Measurements from ENCODE around the gene SUMO2. TPM values are rescaled to one million over a fixed set of nuclear protein-coding genes. Genes with fewer than 3 reads are reported as not detected.

Gene SUMO2
- total and polyA plus RNA-seq, 2 experiments from 2014 or later = 70.8 to 465 TPM

- Histone ChIP-seq H3K27me3 (replicated peaks; ENCODE audit: insufficient read depth) (no peaks in the 10 kb centered on the region), H3K4me1 (ENCODE audit: insufficient read depth) (no peaks in the 10 kb centered on the region), H3K27ac (no peak overlapping the region), H3K79me2 (ENCODE audit: insufficient read depth) (no peaks in the 10 kb centered on the region), H2AFZ (no peak overlapping the region), H3K9me3 (ENCODE audit: low read depth) (no peaks in the 10 kb centered on the region), H3K36me3 (ENCODE audit: low read depth) (no peaks in the 10 kb centered on the region; the same call in 1 of the 2 replicates), H4K20me1 (ENCODE audit: insufficient read depth) (no peaks in the 10 kb centered on the region), H3K4me2 (ENCODE audit: unreplicated experiment) (no peak overlapping the region), H3F3A (ENCODE audit: insufficient read depth) (no peaks in the 10 kb centered on the region), H3K9me2 (ENCODE audit: insufficient read depth) (no peaks in the 10 kb centered on the region), H3K9ac (no peak overlapping the region), H3K4me3 (no peak overlapping the region)
- 69 to 77% methylated on average over 2 of the region's 2 CpGs for WGBS, 2 experiments (ENCODE audit: low coverage in 1 of 2, low lambda C conversion rate in 2 of 2, missing lambda C conversion rate in 2 of 2)
- in situ Hi-C loops (cut with MboI) = no loop called here
- no peak for DNase-seq
- no peak for TF ChIP-seq EZH2 (IDR thresholded peaks at IDR 0.05; ENCODE audit: insufficient read depth, poor library complexity, severe bottlenecking)
- TF ChIP-seq EZH2phosphoT487 (IDR thresholded peaks at IDR 0.05; ENCODE audit: insufficient read depth, low read depth) = no peak
These were observed 45.5 kb upstream of the SUMO2 start for GRCh38 chr17:75228305-75228704.

DNA sequence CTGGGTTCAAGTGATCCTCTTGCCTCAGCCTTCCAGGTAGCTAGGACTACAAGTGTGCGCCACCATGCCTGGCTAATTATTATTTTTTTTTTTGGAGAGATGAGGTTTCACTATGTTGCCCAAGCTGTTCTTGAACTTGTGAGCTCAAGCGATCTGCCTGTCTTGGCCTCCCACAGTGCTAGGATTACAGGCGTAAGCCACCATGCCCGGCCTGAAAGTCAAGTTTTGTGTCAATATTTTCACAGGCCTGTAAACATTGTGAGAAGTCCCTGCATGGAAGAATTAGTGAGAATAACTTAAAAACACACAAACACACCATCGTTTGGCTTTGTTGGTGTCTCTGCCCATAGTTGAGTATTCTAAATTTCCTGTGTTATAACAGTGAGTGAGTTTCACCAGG is 45.0 kb upstream of the SUMO2 start:
- no peaks in the 10 kb centered on the region for H3K9me3 ChIP-seq (ENCODE audit: low read depth)
- DNase-seq = no peak
- H3F3A ChIP-seq (ENCODE audit: insufficient read depth) = no peaks in the 10 kb centered on the region
- H3K4me1 ChIP-seq (ENCODE audit: insufficient read depth) = no peaks in the 10 kb centered on the region
- no peak overlapping the region for H3K4me2 ChIP-seq (ENCODE audit: unreplicated experiment)
- H3K36me3 ChIP-seq (ENCODE audit: low read depth) = no peaks in the 10 kb centered on the region; the same call in 1 of the 2 replicates
- in situ Hi-C loops (cut with MboI) = no loop called here
- H3K79me2 ChIP-seq (ENCODE audit: insufficient read depth) = no peaks in the 10 kb centered on the region
- no peak overlapping the region for H2AFZ ChIP-seq
- no peak overlapping the region for H3K27ac ChIP-seq
- 80% methylated on average over 5 of the region's 5 CpGs for WGBS, 2 experiments (ENCODE audit: low coverage in 1 of 2, low lambda C conversion rate in 2 of 2, missing lambda C conversion rate in 2 of 2)
- no peaks in the 10 kb centered on the region for H3K9me2 ChIP-seq (ENCODE audit: insufficient read depth)
- H3K9ac ChIP-seq = no peak overlapping the region
- H3K27me3 ChIP-seq (replicated peaks; ENCODE audit: insufficient read depth) = no peaks in the 10 kb centered on the region
- H4K20me1 ChIP-seq (ENCODE audit: insufficient read depth) = no peaks in the 10 kb centered on the region
- TF ChIP-seq EZH2phosphoT487 (IDR thresholded peaks at IDR 0.05; ENCODE audit: insufficient read depth, low read depth) = no peak
- no peak for TF ChIP-seq EZH2 (IDR thresholded peaks at IDR 0.05; ENCODE audit: insufficient read depth, poor library complexity, severe bottlenecking)
- H3K4me3 ChIP-seq = no peak overlapping the region

DNA sequence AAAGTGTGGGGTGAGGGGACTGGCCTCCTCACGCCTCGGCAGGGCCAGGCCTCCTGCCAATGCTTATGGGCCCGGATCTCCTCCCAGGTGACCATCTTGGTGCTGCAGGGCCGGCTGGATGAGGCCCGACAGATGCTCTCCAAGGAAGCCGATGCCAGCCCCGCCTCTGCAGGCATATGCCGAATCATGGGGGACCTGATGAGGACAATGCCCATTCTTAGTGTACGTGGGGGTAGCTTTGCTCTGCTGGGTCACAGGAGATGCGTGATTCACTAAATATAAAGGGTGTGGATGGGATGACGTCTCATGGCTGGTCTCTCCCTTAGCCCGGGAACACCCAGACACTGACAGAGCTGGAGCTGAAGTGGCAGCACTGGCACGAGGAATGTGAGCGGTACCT is 42.3 kb upstream of the SUMO2 start:
- H3K9ac ChIP-seq = no peak overlapping the region
- TF ChIP-seq EZH2phosphoT487 (IDR thresholded peaks at IDR 0.05; ENCODE audit: insufficient read depth, low read depth) (no peak), EZH2 (IDR thresholded peaks at IDR 0.05; ENCODE audit: insufficient read depth, poor library complexity, severe bottlenecking) (no peak)
- H3K4me3 ChIP-seq = no peak overlapping the region
- H3F3A ChIP-seq (ENCODE audit: insufficient read depth) = no peaks in the 10 kb centered on the region
- H3K4me1 ChIP-seq (ENCODE audit: insufficient read depth) = no peaks in the 10 kb centered on the region
- H3K79me2 ChIP-seq (ENCODE audit: insufficient read depth) = 0 out of 2 replicates have a peak, but pooled peaks cover 6% of the 10 kb centered on the region
- H3K9me2 ChIP-seq (ENCODE audit: insufficient read depth) = no peaks in the 10 kb centered on the region
- H3K36me3 ChIP-seq (ENCODE audit: low read depth) = no peaks in the 10 kb centered on the region; the same call in 1 of the 2 replicates
- no peak for DNase-seq
- H3K9me3 ChIP-seq (ENCODE audit: low read depth) = no peaks in the 10 kb centered on the region
- H2AFZ ChIP-seq = no peak overlapping the region
- WGBS, 2 experiments (ENCODE audit: low coverage in 1 of 2, low lambda C conversion rate in 2 of 2, missing lambda C conversion rate in 2 of 2) = 73 to 76% methylated on average over 14 of the region's 14 CpGs
- no peaks in the 10 kb centered on the region for H4K20me1 ChIP-seq (ENCODE audit: insufficient read depth)
- in situ Hi-C loops (cut with MboI) = no loop called here
- H3K27me3 ChIP-seq (replicated peaks; ENCODE audit: insufficient read depth) = no peaks in the 10 kb centered on the region
- H3K4me2 ChIP-seq (ENCODE audit: unreplicated experiment) = no peak overlapping the region
- no peak overlapping the region for H3K27ac ChIP-seq

- 97 to 100% methylated on average over 3 of the region's 3 CpGs for WGBS, 2 experiments (ENCODE audit: low coverage in 1 of 2, low lambda C conversion rate in 2 of 2, missing lambda C conversion rate in 2 of 2)
- no peak for DNase-seq
- Histone ChIP-seq H3F3A (ENCODE audit: insufficient read depth) (no peaks in the 10 kb centered on the region), H3K4me2 (ENCODE audit: unreplicated experiment) (no peak overlapping the region), H2AFZ (no peak overlapping the region), H3K27me3 (replicated peaks; ENCODE audit: insufficient read depth) (no peaks in the 10 kb centered on the region), H3K4me3 (no peak overlapping the region), H3K27ac (no peak overlapping the region), H3K79me2 (ENCODE audit: insufficient read depth) (0 out of 2 replicates have a peak, but pooled peaks cover 6% of the 10 kb centered on the region), H3K4me1 (ENCODE audit: insufficient read depth) (no peaks in the 10 kb centered on the region), H4K20me1 (ENCODE audit: insufficient read depth) (no peaks in the 10 kb centered on the region), H3K9me2 (ENCODE audit: insufficient read depth) (no peaks in the 10 kb centered on the region), H3K36me3 (ENCODE audit: low read depth) (peaks cover 22% of the 10 kb centered on the region; the same call in 1 of the 2 replicates), H3K9ac (no peak overlapping the region), H3K9me3 (ENCODE audit: low read depth) (no peaks in the 10 kb centered on the region)
- in situ Hi-C loops (cut with MboI) = no loop called here
- no peak for TF ChIP-seq EZH2phosphoT487 (IDR thresholded peaks at IDR 0.05; ENCODE audit: insufficient read depth, low read depth)
- no peak for TF ChIP-seq EZH2 (IDR thresholded peaks at IDR 0.05; ENCODE audit: insufficient read depth, poor library complexity, severe bottlenecking)
These were observed 37.1 kb upstream of the SUMO2 start for GRCh38 chr17:75219815-75220214.

DNA sequence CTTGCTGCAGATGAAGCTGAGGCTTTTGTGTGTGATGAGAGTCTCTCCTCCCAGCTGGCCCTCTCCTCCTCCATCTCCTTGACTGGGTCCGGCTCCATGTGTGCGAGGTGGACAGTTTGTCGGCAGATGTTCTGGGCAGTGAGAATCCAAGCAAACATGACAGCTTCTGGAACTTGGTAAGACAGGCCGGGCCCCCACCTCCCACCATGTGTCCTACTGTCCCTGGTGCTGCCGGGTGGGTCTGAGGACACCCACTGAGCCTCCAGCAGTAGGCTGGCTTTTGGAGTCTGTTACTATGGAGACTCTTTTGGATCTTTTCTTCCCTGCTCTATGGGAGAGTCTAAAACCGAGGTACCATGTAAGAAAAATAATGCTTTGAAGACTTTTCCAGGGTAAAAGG is 35.4 kb upstream of the SUMO2 start:
- H3K9me2 ChIP-seq (ENCODE audit: insufficient read depth) = no peaks in the 10 kb centered on the region

More for the DNA sequence above, 35.4 kb upstream of the SUMO2 start:
- Histone ChIP-seq H3F3A (ENCODE audit: insufficient read depth) (no peaks in the 10 kb centered on the region), H3K36me3 (ENCODE audit: low read depth) (peaks cover 33% of the 10 kb centered on the region; the same call in 1 of the 2 replicates), H3K9me3 (ENCODE audit: low read depth) (no peaks in the 10 kb centered on the region), H3K4me3 (no peak overlapping the region), H2AFZ (no peak overlapping the region), H3K27me3 (replicated peaks; ENCODE audit: insufficient read depth) (no peaks in the 10 kb centered on the region), H3K27ac (no peak overlapping the region), H4K20me1 (ENCODE audit: insufficient read depth) (no peaks in the 10 kb centered on the region), H3K4me1 (ENCODE audit: insufficient read depth) (no peaks in the 10 kb centered on the region), H3K9ac (no peak overlapping the region), H3K79me2 (ENCODE audit: insufficient read depth) (0 out of 2 replicates have a peak, but pooled peaks cover 6% of the 10 kb centered on the region), H3K4me2 (ENCODE audit: unreplicated experiment) (no peak overlapping the region)
- in situ Hi-C loops (cut with MboI) = no loop called here
- DNase-seq = no peak
- WGBS, 2 experiments (ENCODE audit: low coverage in 1 of 2, low lambda C conversion rate in 2 of 2, missing lambda C conversion rate in 2 of 2) = 80 to 87% methylated on average over 6 of the region's 6 CpGs
- TF ChIP-seq EZH2 (IDR thresholded peaks at IDR 0.05; ENCODE audit: insufficient read depth, poor library complexity, severe bottlenecking) (no peak), EZH2phosphoT487 (IDR thresholded peaks at IDR 0.05; ENCODE audit: insufficient read depth, low read depth) (no peak)
